Calu3 (cell line): ENCODE data around the gene BCAN. TPM values are rescaled to one million over a fixed set of nuclear protein-coding genes. Genes with fewer than 3 reads are reported as not detected.

ENCODE experiments used
- BruUV-seq: library from RNA; stranded (reverse); fragments of 400-500 nt; replicated peaks from 2 replicates; lab custom pipeline; 2021; lab: Mats Ljungman, UMichigan
- CTCF ChIA-PET: fragments of 300-600 bp; sonication (Branson Sonifier 250); formaldehyde crosslinking; loops from one replicate; lab custom pipeline; 2022; ENCODE audit warnings: antibody characterized with exemption; lab: Charles Lee
- DNase-seq: peaks from one replicate; pipeline ENCODE4 v3.0.0; 2022
- H3K27ac Mint-ChIP-seq: one replicate; pipeline ENCODE4 v1.8.0; 2022; ENCODE audit warnings: mixed read lengths; ENCODE audit not compliant: unreplicated experiment
- H3K27me3 Mint-ChIP-seq: one replicate; pipeline ENCODE4 v1.8.0; 2022; ENCODE audit warnings: mixed read lengths; ENCODE audit not compliant: unreplicated experiment
- H3K36me3 Mint-ChIP-seq: one replicate; pipeline ENCODE4 v1.8.0; 2022; ENCODE audit warnings: mild to moderate bottlenecking, moderate library complexity, mixed read lengths; ENCODE audit not compliant: insufficient read depth, unreplicated experiment
- H3K4me1 Mint-ChIP-seq: one replicate; pipeline ENCODE4 v1.8.0; 2022; ENCODE audit warnings: mild to moderate bottlenecking, low read depth, mixed read lengths; ENCODE audit not compliant: unreplicated experiment
- H3K4me3 Mint-ChIP-seq: one replicate; pipeline ENCODE4 v1.8.0; 2022; ENCODE audit warnings: mild to moderate bottlenecking, low read depth, moderate library complexity, mixed read lengths; ENCODE audit not compliant: unreplicated experiment
- H3K9me3 Mint-ChIP-seq: one replicate; pipeline ENCODE4 v1.8.0; 2022; ENCODE audit warnings: low read depth, mixed read lengths; ENCODE audit not compliant: unreplicated experiment
- intact Hi-C: fragments of 100-400 bp; cut with micrococcal nuclease; formaldehyde crosslinking; loops from one replicate; pipeline ENCODE4 v1.10.0; 2022; ENCODE audit not compliant: unreplicated experiment
- total RNA-seq: library from RNA; stranded (reverse); gene quantifications from 2 replicates; pipeline ENCODE4 v1.2.3, GENCODE V29; 2022
- TF ChIP-seq, protein P1 (sequence below): fragments of 200-600 bp; IDR thresholded peaks from one replicate; pipeline ENCODE4 v1.8.0; 2022; ENCODE audit warnings: antibody characterized with exemption; ENCODE audit not compliant: unreplicated experiment

The BCAN gene
- total RNA-seq, 1 experiment from 2014 or later, result not detected

DNA sequence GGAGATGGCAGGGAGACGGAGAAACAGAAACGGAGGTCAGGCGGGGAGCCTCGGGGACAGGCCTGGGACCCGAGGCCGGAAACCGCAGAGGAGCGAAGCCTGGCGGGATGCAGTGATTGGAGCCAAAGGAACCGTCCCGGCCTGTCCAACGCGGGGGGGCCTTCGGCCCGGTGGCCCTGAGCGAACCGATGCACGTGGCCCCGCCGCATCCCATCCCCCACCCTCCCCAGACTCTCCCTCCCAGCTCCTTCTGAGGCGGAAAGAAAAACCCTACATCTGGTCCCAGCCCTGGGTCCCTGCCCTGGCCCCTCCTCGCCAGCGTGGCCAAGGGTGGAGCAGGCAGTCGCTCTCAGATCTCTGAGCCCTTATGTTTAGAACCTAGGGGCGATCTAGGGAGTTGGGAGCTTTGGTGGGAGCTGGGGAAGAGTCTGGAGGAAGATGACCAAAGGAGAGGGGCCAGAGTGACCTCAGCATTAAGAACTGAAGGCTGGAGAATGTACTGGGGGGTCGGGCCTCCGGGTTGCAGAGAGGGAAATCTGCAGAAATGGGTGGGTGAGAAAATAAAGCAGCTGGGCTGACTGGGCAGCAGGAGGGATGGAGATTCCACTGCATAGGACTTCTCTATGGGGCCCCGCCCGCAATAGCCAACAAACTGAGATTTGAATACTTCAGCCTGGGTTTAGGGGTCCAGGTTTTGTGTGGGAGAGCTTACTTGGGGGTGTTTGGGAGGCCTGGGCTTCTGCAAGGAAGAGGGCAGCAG is 64.9 kb downstream of the BCAN start:
- BruUV-seq, result no TSS peak
- CTCF ChIA-PET, result interaction anchor here (0.6 to 7.1 kb wide), 7 partner anchors 12 to 221 kb away, joined by 3 to 130 read pairs (median 4); no protein-coding TSS in a partner anchor
- Mint-ChIP-seq H3K4me1 (peaks cover 37% of the 10 kb centered on the region), H3K9me3 (no peaks in the 10 kb centered on the region), H3K27ac (no peak overlapping the region), H3K27me3 (peaks cover 13% of the 10 kb centered on the region), H3K4me3 (peak overlapping the region; percentile 67), H3K36me3 (peaks cover 23% of the 10 kb centered on the region)
- TF ChIP-seq, protein P1, sequence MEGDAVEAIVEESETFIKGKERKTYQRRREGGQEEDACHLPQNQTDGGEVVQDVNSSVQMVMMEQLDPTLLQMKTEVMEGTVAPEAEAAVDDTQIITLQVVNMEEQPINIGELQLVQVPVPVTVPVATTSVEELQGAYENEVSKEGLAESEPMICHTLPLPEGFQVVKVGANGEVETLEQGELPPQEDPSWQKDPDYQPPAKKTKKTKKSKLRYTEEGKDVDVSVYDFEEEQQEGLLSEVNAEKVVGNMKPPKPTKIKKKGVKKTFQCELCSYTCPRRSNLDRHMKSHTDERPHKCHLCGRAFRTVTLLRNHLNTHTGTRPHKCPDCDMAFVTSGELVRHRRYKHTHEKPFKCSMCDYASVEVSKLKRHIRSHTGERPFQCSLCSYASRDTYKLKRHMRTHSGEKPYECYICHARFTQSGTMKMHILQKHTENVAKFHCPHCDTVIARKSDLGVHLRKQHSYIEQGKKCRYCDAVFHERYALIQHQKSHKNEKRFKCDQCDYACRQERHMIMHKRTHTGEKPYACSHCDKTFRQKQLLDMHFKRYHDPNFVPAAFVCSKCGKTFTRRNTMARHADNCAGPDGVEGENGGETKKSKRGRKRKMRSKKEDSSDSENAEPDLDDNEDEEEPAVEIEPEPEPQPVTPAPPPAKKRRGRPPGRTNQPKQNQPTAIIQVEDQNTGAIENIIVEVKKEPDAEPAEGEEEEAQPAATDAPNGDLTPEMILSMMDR, result no peak
- no peak for DNase-seq
- intact Hi-C loops, result no loop called here

DNA sequence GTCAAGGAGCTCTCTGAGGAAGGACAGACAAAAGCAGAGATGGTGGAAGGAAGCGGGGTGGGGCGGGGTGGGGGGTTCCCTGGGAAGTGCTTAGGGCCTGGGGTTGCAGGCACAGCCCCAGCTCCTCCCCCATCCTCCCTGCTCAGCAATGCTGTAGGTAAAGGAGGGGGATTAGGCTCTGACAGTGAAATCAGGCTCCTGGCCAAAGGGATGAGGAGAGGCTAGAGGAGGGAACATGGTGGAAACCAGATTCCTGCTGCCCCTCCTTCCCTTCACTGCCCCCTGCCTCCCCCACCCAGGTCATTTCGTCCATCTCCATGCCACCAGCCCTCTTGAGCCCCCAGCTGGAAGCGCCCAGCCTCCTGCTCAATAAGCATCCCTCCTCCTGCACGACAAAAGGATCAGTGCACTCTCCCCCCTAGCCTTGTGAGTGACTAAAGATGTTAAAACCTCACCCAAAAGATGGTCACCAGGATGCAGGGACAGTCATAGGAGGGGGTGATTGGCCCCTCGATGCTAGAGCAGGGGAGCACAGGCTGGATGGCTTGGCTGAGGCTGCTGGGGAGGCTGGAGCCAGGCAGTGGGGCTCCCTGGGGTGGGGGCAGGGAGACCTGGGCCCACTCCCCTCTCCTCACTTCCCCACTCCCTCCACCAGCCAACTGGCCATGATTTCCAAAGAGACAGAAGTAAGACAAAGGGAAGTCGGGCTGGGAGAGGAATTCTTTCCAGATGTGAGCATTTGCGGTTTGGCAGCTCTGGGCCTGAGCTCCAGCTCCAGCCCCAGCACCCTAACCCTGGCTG is 65.7 kb downstream of the BCAN start:
- TF ChIP-seq, protein P1, result no peak
- H3K27ac Mint-ChIP-seq, result no peak overlapping the region
- peaks cover 13% of the 10 kb centered on the region for H3K27me3 Mint-ChIP-seq
- no peak overlapping the region for H3K4me3 Mint-ChIP-seq
- H3K4me1 Mint-ChIP-seq, result peaks cover 37% of the 10 kb centered on the region
- DNase-seq, result no peak
- intact Hi-C loops, result no loop called here
- BruUV-seq, result no TSS peak
- H3K9me3 Mint-ChIP-seq, result no peaks in the 10 kb centered on the region
- CTCF ChIA-PET, result interaction anchor here (0.6 to 7.1 kb wide), 5 partner anchors 11 to 220 kb away, joined by 3 to 130 read pairs (median 4); no protein-coding TSS in a partner anchor
- H3K36me3 Mint-ChIP-seq, result peaks cover 23% of the 10 kb centered on the region

DNA sequence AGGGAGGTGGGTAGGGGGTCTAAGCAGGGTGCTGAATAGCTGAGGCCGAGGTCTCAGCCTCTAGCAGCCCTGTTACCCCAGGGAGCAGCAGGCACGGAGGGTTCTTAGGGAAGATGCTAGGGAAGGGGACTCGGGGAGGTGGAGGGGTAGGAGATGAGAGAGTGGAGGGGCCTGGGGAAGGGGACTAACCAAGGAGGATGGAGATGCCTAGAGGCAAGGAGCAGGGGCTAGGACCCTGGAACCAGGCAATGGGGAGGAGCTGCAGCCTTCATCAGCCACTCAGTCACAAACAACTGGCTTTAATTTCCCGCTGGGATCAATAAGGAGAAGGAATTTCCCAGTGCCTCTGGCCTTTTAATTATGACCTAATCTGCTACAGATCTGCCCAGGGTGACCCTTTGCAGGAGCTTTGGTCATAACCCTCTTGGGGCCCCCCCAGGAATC is 66.3 kb downstream of the BCAN start:
- Mint-ChIP-seq H3K27me3 (peaks cover 13% of the 10 kb centered on the region), H3K4me3 (no peak overlapping the region), H3K36me3 (peaks cover 23% of the 10 kb centered on the region), H3K4me1 (peaks cover 37% of the 10 kb centered on the region), H3K27ac (no peak overlapping the region), H3K9me3 (no peaks in the 10 kb centered on the region)
- intact Hi-C loops, result no loop called here
- TF ChIP-seq, protein P1, result no peak
- DNase-seq, result no peak
- no TSS peak for BruUV-seq
- CTCF ChIA-PET, result interaction anchor here (0.5 to 7.1 kb wide), 4 partner anchors 15 to 26 kb away, joined by 3 to 130 read pairs (median 4); no protein-coding TSS in a partner anchor

DNA sequence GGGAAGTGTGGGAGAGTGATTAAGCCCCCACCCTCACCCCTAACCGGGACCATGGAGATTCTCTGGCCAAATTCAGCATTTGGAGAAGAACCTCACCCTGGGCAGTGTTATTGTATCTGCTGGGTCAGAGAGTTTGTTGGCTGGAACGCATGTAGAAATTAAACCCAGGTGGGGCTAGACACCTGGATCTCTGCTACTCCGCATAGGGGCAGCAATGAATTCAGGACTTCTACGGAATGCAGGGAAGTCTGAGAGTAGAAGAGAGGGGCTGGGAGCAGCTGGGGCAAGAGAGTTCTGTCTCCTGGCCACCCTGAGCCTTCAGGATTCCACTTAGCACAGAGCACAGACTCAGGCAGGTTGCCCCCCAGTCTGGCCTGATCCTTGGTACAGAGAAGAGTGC is 67.1 kb downstream of the BCAN start:
- Mint-ChIP-seq H3K4me1 (peaks cover 34% of the 10 kb centered on the region), H3K27ac (no peak overlapping the region), H3K9me3 (no peaks in the 10 kb centered on the region), H3K36me3 (peaks cover 23% of the 10 kb centered on the region), H3K27me3 (peaks cover 13% of the 10 kb centered on the region), H3K4me3 (no peak overlapping the region)
- TF ChIP-seq, protein P1, result no peak
- no peak for DNase-seq
- no TSS peak for BruUV-seq
- CTCF ChIA-PET, result interaction anchor here (7.1 kb wide), 1 partner anchor 17 kb away, joined by 130 read pairs; no protein-coding TSS in a partner anchor
- intact Hi-C loops, result no loop called here
